Stimulated activated CD4-positive, alpha-beta T cell treated with anti-CD3 and anti-CD28 coated beads, TNF-alpha, amount 100 ng/mL, for 24 hours (primary cell): ENCODE results near the gene EDDM3A.
"Not testable (repeated sequence)": the region's sequence is repeated elsewhere in the genome, so short reads cannot be mapped to it uniquely, and the experiment has no call there.

Experiments used
- DNase-seq, 3 experiments: peaks; one replicate each; pipeline ENCODE4 v3.0.0-alpha.2; 2020; ENCODE audit warnings: low read depth in 3 of 3

Gene EDDM3A

DNA sequence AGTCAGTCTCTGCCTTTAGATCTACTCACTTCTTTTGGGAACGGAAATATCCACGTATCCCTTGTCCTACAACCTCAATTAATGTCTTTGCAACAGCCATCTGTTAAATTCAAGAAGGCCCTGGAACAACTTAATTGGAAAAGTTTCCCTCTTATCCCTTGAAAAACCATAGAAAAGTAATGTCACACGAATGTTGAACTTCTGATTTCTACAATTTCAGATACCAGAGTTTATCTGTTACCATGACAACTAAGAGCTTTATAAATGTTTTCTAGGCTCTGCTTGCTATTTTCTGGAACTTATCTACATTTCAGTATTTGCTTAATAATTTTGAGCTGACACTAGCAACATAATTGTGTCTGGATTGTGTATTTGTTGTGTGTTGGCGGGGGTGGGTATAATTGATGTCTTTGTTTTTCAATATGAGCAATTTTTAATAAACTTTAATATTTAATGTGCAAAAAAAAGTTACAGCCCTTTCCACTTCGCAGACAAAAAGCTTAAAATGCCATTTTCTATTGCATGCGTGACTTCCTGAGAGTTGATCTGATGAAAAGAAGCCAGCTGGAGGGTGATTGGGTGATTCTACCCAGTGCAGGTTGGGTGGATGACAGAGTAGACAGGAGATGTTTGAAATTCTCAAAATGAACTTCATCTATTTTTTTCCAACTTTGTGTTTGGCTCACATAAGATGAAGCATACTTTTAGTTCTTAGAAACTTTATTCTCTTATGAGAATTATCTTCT, 11.8 kb upstream of the EDDM3A start:
- no peak for DNase-seq

DNA sequence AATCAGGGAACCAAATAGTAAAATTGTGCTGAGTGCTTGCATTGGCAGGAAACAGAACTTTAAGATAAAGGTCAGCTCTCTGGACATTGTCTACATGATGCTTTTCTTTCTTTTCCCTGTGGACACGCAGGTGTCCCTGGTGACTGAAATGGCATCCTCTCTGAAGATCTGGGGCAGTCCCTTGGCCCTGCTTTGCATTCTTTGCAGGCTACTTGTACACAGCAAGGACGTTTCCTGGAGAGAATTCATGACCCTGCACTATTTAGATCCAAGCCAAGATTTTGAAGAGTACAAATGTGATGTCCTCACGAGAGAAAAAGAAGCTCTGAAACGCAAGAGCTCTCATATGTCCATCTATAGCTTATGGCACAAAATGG, 11.3 kb upstream of the EDDM3A start:
- no peak for DNase-seq

- not testable (repeated sequence) for DNase-seq
Observed at GRCh38 chr14:20738292-20738691, 7.4 kb upstream of the EDDM3A start.

DNA sequence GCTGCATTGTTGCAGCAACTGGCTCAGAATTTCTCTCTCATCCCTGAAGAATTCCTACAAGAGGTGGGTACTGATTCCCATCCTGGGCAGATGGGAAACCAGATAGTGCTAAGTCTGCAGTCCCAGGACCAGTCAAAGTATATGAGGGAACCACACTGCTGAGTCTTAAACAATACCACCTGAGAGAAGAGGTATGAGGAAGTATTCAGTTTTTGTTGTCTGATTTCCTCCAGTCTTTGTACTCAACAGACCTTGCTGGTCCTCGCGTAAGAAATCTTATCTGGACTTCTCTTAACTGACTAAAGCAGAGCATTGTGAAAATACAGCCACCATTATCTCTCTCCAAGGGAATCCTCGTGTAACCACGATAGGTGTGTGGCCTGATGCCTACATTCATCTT, 3.6 kb upstream of the EDDM3A start:
- no peak for DNase-seq

- DNase-seq = no peak
Observed at GRCh38 chr14:20743556-20743955, 2.1 kb upstream of the EDDM3A start.

DNA sequence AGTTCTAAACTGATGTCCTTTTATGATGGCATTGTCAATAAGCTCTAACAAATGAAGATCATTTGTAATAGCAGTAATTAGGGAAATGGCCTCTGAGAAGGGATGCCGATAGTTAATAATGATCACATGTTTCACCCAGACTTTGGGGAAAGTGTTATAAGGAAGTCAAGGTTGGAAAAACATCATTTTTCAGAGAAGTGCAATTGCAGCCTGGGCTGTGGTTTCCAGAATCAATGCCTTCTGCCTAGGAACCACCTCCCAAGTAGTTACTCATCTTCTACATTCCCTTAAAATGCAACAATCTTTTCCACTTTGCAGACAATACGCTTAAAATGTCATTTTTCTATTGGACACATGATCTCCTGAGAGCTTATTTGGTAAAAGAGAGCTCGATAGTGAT, 879 bp downstream of the EDDM3A start:
- no peak for DNase-seq

GRCh38 chr14:20748439-20748838, 2.8 kb downstream of the EDDM3A start:
- DNase-seq = no peak

- no peak for DNase-seq
Observed at GRCh38 chr14:20750194-20750593, 4.5 kb downstream of the EDDM3A start.

DNA sequence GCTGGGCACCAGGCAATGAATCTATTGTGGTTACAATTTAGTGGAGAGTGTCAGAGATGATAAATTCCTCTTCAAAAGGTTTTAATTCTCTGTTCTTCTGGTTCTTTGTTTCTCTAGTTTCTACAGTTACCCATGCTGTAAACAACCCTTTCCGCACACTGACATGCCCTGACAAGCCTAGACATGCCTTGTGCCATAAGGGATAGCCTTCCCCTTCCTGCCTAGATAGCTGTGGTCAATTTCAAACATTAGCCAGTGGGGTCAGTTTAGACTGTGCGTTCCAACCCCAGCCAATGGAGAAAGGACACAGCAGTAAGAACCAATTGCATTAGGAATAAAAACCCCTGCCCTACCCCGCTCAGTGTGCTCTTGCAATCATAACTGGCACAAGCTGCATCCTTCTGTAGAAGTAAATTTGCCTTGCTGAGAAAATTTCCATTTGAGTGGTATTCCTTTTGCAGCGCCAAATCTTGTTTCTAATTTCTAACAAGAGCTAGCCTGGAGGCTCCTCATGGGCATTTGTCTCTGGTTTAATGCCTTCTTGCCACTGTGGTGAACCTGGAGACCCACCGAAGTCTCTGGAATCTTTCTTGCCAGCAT, 6.4 kb downstream of the EDDM3A start:
- DNase-seq = no peak

DNA sequence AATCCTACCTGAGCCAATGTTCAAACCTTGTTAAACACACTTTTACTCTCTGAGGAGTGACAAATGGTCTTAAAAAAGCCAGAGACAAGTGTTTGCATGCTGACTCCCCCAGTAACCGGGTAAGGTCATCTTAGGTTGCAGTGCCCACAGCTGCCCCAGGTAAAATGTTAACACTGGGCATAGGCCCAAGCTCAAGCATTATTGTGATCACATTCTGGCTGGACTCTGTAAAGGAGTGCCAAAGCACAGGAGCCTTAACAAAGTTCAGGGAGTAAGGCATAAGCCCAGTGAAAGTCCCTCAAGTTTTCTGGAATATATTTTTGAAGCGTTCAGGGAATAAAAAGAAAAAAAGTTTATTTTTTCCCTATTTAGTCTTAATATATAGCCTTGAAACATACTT, 8.6 kb downstream of the EDDM3A start:
- DNase-seq = no peak

- no peak for DNase-seq
Observed at GRCh38 chr14:20755037-20755436, 9.3 kb downstream of the EDDM3A start.

DNA sequence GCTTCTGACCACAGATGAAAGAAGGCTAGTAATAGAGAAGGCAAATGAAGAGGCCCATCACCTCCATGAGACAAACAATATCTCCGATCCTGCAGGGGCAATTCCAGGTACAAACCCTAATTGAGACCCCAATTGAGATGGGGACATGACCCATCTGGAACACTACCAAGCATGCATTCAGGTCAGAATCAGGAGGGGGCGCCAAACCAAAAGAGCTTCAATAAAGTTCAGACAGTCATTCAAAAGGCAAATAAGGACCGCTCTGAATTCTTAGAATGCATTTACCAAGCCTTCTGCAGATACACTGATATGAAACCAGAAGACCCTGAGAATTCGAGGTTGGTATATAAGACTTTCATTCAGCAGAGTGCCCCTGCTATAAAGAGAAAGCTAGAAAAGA, 12.3 kb downstream of the EDDM3A start:
- peak in 1 of 3 experiments; percentile 16 for DNase-seq

GRCh38 chr14:20759465-20759864, 13.8 kb downstream of the EDDM3A start:
- not testable (repeated sequence) for DNase-seq

GRCh38 chr14:20760950-20761349, 15.3 kb downstream of the EDDM3A start:
- no peak for DNase-seq

- no peak for DNase-seq
Observed at GRCh38 chr14:20768593-20768892, 22.9 kb downstream of the EDDM3A start.

DNA sequence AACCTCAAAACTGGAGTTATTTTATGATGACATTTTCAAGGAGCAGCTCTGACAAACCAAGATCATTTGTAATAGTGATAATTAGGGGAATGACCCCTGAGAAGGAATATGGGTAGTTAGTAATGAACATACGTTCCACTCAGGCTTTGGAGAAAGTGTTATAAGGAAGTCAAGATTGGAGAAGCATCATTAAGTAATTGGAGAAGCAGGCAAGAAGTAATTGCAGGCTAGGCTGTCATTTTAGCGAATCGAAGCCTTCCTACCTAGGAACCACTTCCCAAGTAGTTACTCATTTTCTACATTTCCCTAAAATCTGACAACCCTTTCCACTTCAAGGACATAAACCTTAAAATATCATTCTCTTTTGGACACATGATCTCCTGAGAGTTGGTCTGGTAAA, 23.7 kb downstream of the EDDM3A start:
- DNase-seq = no peak

DNA sequence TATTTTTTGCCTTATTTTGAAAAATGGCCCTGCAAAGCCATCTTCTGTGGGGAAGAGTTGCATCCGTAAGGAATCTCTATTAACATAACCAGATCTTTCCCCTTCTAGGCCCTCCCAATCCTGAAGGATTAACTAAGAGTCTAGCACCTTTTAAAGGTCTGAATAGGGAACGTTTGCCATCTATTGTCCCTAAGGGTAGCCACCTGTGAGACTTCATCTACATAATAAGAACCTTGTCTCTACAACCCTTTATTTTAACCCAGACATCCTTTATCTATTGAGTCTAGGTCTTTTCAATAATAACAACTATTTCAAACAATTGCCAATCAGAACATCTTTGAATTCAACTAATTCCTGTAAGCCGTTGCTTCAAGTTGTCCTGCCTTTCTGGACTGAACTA, 27.0 kb downstream of the EDDM3A start:
- DNase-seq = no peak

- no peak for DNase-seq
Observed at GRCh38 chr14:20774258-20774824, 28.7 kb downstream of the EDDM3A start.

GRCh38 chr14:20775043-20775442, 29.4 kb downstream of the EDDM3A start:
- DNase-seq = no peak

- no peak for DNase-seq
Observed at GRCh38 chr14:20775901-20776300, 30.2 kb downstream of the EDDM3A start.

- DNase-seq = no peak
Observed at GRCh38 chr14:20781803-20782202, 36.1 kb downstream of the EDDM3A start.

DNA sequence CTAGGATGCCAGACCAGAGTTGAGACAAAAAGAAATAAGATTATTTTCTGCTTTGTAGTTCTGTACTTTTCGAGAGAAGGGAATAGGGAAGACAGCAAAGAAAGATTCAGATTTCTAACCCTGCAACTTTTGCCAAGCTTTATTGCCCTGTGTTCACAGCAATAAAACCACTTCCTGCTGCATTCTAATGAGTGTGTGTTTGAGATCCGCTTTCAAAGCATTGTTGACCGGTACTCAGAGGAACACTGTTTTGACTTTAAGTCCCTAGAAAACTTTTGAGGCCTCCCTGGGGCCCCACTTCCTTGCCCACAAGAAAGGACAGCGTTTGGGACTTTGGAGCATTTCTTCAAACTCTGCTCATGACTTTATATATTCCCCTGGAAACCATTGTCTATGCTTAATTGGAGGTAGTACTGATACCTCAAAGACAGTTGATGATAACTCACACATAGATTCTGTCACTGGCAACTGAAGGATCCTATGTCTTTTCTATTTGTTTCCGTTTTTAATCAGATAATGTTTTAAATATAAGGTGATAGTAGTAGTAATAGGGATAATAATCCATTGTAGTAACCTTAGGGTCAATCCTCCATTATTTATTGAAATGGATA, 36.7 kb downstream of the EDDM3A start:
- DNase-seq = no peak

- DNase-seq = no peak
Observed at GRCh38 chr14:20787025-20787424, 41.3 kb downstream of the EDDM3A start.
